NCI-H1092 (cell line): Measurements from ENCODE around the gene PRMT3.
"Not testable (repeated sequence)": the region's sequence is repeated elsewhere in the genome, so short reads cannot be mapped to it uniquely, and the experiment has no call there.

ENCODE experiments used
- DNase-seq: peaks from one replicate; lab custom pipeline; 2025; lab: John Stamatoyannopoulos, UW

Gene PRMT3

DNA sequence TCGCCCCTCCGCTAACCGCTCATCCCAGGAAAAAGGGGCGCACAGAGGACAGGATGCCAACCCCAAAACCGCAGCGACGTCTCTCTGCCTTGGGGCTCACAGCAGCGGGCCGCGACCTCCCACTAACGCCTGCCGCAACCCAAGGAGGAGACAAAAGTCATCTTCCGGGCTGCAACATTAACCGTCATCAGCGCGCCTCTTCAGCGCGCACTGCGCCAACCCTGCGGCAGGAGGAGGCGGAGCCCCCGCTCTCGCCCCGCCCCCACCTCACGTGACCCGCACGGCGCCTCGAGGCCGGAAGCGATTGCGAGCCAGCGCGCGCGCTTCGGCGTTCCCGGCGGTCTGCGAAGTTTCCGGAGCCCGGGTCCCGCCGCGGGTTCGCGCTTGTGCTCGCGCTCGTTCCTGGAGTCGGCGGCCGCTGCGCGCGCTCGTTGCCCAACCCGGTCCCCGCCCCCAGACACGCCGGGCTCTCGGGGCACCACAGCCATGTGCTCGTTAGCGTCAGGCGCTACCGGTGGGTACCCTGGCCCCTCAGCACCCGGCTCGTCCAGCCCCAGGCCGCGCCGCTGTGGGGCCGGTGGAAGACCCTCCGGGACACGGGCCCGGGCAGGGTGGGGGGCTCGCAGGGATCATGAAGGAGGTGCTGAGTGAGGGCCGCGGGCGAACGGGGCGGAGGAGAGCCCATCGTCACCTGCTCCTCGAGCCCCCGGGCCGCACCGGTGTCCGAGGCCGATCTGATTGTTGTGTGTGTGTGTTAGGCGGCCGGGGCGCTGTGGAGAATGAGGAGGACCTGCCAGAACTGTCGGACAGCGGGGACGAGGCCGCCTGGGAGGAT, at the start of gene PRMT3:
TSS of gene PRMT3 (plus strand) at position 456 of the 835 bp plus-strand sequence. CDS start at position 487, 31 bp downstream.
- peak; percentile 95 for DNase-seq

DNA sequence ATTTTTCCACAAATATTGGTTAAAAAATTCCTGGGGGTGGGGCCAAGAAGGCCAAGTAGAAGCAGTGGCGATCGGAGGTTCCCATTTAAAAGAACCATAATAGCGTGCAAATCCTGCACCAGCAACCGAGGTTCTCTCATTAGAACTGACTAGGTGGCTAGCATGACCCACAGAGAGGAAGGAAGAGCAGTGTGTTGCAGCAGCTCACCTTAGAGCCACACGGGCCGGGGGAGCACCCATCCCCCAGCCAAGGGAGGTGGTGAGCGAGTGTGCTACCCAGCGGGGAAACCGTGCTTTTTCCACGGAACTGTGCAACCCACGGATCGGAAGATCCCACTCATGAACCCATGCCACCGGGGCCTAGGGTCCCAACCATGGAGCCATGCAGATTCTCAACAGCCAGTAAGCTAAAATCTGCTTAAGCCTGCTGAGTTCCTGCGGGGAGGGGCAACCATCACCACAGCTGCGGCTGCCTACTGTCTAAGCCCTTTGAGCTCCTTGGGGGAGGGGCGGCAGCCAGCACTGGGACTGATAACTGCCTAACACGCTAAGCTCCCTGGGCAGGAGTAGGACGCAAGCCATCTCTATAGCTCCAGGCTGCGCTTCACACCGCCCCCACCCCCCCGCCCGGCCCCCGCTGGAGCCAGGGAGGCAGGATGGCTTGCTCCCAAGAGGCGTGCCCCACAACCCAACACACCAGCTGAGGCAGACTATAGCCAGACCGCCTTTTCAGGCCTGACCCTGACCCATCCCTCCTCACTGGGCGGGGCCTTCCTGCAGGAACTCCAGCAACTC, 45.0 kb upstream of the PRMT3 start:
- DNase-seq = no peak

DNA sequence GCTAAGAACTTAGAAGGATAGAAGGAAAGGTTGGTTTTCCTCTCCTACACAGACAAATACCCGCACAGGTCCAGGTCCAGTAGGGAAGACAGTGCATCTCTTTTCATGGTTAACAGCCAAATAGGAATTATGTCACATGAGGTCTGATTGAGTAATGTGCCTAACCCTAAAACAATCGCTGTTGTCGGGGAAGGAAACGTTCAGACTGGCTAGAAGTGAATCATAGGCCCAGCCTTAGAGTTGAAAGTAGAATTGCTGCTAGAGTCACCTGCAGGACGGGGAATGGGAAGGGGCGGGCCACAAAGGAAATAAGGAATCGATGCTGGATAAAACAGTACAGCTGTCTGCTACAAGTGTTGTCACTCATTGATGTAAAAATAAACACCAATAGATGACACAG, 36.4 kb upstream of the PRMT3 start:
- DNase-seq = no peak

DNA sequence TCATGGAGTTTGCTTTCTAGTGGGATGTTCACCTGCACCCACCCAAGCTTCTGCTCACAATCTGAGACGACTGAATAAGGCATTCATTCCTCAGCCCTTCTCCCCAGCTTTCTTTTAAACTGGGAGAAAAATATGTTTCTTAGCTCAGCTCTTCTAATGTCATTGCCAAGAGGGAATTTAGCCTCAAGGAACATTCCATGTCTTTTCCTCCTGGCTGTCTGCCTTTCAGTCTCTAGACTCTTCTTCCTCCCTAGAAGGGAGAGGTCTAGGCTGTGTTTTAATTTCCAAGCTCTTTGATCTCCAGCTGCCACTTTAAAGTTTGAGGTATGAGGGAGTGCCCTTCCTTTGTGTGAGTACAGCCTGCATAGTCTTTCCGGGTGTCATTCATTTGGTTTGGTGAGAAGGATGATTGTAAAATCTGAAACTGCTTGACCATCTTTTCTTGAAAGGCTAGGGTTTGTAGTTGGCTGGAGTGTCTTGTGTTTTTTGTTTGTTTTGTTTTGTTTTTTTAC, 35.7 kb upstream of the PRMT3 start:
- DNase-seq = no peak

DNA sequence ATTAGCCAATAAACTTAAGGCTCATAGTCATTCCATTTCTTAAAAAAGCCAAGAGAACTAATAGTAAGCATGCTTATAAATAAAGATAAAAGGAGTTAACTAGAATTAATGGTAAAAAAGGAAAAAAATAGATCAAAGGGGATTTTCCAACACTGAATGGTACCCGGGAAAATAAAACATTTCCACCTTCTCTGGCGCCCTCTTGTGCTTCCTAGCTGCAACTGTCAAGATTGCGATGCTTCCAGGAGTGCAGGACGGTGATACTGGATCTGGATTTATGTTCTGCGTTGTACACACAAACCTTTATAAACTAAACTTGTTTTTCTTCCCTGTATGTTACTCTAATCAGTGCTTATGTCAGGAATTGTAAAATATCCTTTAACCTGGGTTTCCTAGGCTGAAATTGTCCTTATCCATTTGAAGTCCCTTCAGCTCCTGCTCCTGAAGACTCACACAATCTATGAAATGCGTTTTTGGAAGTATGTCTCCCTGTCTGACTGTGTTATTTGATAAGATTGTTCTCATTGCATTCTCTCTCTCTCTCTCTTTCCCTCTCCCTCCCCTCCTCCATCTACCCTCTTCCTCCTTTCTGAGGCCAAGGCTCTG, 33.6 kb upstream of the PRMT3 start:
- DNase-seq = peak; percentile 31

DNA sequence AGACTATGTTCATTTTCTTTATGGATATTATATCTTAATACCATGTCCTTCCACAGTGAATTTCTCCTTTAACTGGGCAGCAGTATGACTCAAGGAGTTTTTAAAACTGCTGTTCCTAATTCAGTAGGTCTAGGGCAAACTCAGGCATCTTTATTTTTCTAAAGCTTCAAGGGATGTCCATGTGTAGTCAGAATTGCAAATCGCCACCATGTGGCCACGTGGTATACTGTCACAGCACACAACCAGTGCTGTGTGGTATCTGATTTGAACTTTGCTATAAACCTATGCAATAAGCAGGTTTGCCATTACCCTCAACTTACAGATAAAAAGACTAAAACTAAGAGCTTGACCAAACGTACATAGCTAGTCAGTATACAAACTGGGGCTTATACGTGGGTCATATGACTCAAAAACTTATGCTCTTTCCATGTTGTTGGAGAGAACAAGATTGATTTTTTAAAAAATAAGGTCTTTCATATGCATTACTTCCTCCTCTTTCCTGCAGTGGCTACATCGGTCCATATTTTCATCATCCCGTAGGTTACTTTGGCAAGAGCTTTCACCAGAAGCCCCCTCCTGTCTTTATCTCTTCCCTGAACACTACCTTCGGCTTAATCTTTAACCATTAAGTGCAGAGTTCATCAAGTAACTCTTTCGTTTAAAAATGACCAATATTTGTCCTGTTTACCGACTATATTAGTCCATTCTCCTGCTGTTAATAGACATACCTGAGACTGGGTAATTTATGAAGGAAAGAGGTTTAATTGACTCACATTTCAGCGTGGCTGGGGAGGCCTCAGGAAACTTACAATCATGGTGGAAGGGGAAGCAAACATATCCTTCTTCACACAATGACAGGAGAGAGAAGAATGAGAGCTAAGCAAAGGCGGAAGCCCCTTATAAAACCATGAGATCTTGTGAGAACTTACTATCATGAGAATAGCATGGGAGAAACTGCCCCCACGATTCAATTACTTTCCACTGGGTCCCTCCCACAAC, 32.0 kb upstream of the PRMT3 start:
- peak; percentile 20 for DNase-seq

DNA sequence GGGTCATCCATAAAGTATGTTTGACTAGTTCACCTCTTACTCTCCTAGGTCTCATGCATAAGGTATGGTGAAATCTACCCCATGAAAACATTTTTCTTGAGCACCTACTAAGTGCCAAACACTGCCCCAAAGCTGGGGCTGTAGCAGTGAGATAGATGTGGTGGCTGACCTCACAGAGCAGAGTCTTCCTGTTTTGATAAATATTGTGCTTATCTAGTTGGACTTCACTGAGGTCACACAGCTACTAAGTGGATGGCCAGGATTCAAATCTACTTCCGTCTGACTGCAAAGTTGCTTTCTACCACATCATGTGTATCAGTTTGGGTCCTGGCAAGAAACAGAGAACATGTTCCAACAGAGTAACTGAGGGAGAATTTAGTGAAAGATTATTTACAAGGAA, 30.4 kb upstream of the PRMT3 start:
- no peak for DNase-seq

DNA sequence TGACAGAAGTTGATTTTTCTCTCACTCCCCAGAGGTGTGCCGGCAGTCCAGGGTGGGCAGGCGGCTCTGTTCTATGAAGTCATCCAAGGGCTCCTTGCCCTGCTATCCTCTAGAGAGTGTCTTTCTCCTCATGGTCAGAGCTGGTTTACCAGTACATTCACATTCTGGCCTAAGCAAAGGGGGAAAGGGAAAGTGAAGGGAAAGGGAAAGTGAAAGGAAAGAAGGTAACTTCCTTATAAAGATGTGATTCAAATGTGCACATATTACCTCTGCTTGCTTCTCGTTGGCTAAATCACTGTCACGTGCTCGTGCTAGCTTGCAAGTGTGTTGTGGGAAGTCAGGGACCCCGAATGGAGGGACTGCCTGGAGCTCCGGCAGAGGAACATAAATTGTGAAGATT, 26.9 kb upstream of the PRMT3 start:
- DNase-seq = no peak

DNA sequence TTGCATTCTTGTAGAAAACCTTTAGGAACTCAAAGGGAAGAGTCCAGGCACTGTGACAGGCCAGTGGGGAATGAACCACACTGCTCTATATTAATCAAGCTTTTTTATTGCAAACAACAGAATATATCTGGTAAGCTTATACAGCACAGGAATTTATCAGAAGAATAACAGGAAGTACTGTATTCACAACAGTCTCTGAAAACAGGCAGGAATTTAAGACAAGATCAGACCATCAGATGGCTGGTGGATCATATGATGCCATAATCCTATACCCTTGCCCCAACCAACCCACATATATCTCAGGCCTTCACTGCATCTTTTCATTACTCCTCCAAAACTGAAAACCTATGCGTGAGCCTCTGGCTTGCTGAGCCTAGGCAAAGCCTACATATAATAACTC, 25.0 kb upstream of the PRMT3 start:
- no peak for DNase-seq

DNA sequence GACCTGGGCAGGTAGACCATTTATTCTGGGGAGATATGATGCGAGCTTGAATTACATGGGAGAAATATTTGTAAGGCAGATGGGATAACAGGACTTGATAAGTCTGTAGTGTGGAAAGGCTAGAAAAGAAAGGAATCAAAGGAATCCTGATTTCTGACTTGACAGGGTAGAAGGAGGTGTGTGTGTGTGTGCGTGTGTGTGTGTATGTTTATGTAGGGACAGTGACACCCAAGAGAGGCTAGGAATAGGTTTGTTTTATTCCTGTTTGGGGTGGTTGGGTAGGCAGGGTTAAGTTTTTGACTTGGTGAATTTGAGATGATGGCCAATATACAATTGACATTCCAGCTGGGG, 24.4 kb upstream of the PRMT3 start:
- DNase-seq = no peak

DNA sequence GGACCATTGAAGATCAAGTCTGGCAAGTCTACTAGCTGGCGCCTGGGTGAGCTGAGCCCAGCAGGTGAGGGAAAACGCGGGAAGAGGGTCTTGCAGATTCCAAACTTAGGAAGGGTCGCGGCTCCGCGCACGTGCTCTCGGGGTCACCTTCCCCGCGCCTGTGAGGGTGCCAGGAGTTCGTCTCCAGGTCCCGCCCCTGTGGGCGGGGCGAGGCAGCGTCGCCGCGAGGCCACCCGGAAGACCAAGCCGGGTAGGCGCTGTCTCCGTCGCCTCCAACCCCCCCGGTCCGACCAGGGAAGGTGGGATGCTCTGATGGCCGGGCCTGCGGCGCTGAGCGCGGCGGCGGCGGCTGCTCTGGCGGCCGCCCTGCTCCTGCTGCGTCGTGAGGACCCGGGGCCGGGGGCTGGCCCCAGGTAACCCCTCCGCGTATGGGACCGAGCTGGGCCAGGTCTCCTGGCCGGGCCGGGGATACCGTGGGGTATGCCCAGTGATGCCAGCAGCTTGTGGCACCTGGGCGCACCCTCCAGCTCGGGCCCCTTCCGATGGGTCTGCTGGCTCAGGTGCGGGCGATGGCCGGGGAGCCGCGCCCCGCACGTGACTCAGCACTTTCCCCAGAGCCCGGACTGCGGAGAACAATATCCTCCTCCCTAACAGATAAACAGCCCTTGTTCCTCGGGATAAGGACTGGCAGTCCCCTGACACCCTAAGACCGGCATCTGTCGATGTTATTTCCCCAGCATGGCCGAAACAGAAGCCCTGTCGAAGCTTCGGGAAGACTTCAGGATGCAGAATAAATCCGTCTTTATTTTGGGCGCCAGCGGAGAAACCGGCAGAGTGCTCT, 23.8 kb upstream of the PRMT3 start, which contains the start of gene HTATIP2:
TSS of gene HTATIP2 (plus strand) at position 215 of the 841 bp plus-strand sequence. CDS start at position 739, 524 bp downstream.
- DNase-seq = peak; percentile 17

DNA sequence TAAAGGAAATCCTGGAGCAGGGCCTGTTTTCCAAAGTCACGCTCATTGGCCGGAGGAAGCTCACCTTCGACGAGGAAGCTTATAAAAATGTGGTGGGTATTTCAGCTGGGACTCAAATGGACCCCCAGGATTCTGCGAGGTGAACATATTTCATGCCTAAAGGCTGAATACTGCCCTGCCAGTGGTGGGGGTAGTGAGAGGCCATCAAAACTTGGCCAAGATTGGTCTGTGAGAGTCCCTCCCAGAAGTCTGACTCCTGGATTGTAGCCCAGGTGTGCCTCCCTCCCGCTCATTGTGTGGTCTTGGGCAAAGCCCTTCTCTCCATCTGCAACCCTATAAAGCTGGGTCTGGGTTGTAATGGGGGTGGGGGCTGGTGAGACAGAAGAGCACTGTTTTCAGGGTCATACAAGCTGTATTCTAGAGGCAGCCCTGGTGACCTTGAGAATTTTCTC, 23.1 kb upstream of the PRMT3 start:
- no peak for DNase-seq

DNA sequence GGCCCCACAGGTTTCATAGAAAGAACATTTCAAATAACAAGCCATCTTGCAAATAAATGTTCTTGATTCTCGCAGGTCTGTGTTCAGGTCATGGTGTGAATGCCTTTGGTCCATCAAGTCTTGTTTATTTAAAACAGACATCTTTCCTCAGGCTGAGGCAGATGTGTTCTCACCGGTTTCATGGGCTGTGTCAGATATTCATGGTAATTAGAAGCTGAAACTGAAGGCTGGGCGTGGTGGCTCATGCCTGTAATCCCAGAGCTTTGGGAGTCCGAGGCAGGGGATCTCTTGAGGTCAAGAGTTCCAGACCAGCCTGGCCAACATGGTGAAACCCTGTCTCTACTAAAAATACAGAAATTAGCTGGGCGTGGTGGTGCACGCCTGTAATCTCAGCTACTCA, 22.1 kb upstream of the PRMT3 start:
- not testable (repeated sequence) for DNase-seq

DNA sequence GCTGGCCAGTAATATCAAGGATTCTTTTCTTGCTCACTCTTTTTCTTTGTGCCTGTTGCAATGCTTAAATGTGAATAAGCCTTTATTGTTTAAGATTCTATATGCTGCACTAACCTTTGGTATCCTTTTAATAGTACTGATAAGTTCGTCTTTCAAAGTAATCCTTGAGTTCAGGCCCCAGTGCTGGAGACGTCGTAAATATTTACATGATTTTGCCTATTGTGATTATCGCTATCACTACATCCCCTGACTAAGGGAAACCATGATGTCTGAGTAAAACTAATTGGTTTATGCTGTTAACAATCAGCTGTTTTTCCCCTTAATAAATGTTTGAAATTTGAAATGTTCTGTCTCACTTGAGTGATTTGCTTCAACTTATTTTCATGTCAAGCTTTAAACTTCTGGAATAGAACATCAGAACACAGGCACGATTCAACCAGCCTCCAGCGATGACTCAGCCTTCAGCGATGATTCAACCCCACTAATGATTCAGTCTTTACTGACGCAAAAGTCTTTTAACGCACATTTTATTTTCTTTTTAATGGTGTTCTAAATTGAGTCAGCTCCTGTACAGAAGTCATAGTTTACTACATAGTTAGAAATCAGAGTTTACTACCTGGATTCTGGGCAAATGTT, 20.1 kb upstream of the PRMT3 start:
- no peak for DNase-seq

DNA sequence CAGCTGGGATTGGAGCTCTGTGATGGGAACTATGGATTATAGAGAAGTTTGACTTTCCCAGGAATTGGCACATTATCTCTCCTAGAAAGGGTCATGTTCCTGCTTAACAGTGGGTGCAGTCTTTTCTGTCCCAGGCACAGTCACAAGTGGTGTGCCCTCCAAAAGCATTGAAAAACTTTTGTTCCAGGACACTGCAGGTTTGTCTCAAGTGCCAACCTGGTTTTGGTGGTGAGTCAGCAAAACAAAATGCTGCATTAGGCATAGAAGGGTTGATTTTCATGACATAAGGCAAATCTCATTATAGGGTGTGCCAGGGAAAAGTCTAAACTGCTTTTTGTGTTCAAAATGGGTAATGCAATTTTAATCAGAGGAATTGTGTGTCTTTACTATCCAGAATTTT, 19.1 kb upstream of the PRMT3 start:
- no peak for DNase-seq

DNA sequence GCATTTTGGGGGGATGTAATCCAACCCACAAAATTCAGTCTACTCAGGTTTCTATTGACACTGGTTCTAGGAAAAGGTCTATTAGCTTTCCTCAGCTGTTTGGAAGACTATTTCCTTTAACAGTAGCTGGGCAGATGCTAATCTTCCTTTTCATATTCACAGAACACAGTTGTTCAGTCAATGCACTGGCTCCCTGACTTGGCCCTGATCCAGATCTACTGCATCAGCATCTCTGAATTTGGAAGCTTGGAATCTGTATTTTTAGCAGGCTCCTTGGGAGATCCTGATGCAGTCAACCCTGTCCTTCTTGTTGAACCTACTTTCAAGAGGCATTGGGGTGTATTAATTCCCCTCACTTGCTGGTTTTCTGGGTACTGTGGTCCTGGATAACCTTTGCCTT, 17.7 kb upstream of the PRMT3 start:
- DNase-seq = no peak

DNA sequence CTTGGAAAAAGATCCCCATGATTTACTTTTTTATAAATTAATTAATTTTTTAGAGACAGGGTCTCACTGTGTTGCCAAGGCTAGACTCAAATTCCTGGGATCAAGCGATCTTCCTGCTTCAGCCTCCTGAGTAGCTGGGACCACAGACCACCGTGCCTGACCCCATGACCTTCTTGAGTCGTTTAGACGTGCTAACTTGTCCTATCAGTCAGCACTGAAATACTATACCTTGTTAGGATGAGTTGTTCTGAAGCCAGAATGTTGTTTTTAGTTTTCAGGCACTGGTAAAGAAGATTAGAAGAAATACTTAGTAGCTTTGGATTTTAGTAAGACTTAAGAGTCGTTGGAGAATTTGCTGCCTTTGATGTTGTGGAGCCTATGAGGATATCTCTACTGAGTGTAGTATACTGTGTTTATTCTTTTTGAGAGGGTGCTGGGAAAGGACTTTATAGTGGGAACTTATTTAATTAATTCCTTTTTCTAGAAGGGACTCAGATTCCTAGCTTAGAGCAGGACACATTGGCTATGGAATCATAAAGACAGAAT, 15.4 kb upstream of the PRMT3 start:
- DNase-seq = no peak

DNA sequence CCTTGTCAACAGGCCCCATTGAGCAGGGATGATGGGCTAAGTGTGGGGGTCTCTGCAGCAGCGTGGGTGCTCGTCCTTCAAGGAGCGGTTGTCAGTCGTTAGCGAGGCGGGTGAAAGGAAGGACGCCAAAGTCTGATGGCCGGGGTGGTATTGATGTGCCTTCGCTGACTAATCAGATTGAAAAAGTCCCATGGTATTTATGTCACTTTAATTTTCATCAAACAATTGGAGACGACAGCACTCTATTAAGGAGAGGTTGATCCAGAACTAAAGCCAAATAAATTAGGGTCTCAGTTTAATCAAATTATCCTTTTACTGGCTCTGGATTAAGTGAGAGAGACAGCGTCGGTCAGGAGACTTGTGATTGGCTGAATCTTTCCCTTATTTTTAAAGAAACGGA, 14.4 kb upstream of the PRMT3 start:
- DNase-seq = no peak

DNA sequence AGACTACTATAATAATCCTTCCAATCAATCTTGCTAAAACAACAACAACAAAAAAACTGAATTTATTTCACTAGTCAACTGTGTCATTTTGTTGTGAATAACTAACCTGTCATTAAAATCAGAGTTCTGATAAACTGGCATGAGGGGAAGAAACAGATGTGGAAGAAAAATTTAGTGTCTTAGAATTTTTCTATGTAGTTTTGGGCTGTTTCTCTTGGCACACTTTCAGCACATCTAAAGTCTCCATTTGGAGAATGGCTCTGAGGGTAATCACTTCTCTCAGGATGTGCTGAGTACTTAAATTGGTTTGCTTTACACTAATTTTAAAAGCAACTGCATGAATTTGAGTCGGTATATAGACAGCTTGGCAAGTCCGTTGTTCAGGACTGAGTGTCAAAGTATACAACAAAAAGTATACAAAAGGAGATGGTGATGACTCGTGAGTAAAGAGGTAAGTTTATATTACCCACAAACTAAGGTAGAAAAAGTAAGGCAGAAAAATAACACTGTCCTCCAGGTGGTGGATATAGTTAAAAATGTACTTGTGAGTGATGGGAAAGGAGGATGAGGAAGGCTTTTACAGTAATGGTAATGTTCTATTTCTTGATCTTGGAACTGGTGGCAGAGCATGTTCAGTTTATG, 13.8 kb upstream of the PRMT3 start:
- DNase-seq = no peak
